ENCODE data around the gene SLX9.
A peak's percentile ranks its signal among the peaks of the same experiment; 100 is the strongest.

DNA sequence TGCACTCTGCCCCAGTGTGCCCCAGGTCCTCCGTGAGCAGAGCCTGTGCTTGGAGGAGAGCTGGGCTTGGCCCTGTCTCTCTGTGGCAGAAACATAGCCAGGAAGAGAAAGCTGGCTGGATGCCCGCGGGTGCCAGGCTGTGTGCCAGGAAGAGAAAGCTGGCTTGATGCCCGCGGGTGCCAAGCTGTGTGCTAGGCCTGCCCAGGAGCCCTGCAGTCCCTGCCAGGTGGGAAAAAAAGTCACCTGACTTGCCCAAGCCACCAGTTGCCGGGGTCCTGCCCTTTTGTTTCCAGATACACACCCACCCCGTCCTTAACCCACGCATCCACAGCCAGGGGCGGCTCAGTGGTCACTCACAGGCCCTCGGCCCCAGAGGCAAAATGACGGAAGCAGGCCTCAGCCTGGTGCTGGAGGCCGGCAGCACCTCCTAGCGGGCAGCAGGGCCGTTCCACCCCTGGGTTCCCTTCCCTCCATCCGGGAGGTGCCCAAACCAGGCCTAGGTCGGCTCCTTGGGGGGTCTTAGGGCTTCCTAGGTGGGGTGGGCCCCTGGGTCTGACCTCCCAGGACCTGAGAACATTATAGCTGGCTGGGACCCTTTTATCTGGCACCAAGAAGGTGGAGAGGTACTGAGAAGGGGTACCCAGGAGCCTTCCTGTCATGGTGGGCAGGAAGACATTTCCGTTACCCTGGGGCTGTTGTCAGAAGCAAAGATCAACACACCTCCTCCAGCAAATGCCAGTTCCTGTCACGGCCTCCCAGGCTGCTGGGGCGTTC lies 28.3 kb upstream of the SLX9 start:
- TF ChIP-seq, protein P1, sequence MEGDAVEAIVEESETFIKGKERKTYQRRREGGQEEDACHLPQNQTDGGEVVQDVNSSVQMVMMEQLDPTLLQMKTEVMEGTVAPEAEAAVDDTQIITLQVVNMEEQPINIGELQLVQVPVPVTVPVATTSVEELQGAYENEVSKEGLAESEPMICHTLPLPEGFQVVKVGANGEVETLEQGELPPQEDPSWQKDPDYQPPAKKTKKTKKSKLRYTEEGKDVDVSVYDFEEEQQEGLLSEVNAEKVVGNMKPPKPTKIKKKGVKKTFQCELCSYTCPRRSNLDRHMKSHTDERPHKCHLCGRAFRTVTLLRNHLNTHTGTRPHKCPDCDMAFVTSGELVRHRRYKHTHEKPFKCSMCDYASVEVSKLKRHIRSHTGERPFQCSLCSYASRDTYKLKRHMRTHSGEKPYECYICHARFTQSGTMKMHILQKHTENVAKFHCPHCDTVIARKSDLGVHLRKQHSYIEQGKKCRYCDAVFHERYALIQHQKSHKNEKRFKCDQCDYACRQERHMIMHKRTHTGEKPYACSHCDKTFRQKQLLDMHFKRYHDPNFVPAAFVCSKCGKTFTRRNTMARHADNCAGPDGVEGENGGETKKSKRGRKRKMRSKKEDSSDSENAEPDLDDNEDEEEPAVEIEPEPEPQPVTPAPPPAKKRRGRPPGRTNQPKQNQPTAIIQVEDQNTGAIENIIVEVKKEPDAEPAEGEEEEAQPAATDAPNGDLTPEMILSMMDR (IDR thresholded peaks at IDR 0.05 in 8 of 11, conservative IDR thresholded peaks at IDR 0.05 in 3 of 11): peak; percentile 47 to 89 (median 76)
- TF ChIP-seq POLR2A (IDR thresholded peaks at IDR 0.05): no peak
